GM21737 (cell line): ENCODE measurements around the gene GSTO2.
A peak's percentile ranks its signal among the peaks of the same experiment; 100 is the strongest.
"Not testable (repeated sequence)": the region's sequence is repeated elsewhere in the genome, so short reads cannot be mapped to it uniquely, and the experiment has no call there.

Source experiments
- ATAC-seq: cut with Tn5 transposase; IDR thresholded peaks from one replicate; pipeline ENCODE4 v1.9.1; 2021; ENCODE audit warnings: mild to moderate bottlenecking, moderate library complexity; ENCODE audit not compliant: unreplicated experiment

Gene GSTO2

GRCh38 chr10:104268713-104269645, at the start of gene GSTO2:
TSS of gene GSTO2 (plus strand) at chr10:104269184. CDS start at chr10:104274916, 5,732 bp downstream.
- peak; percentile 99 for ATAC-seq

GRCh38 chr10:104220522-104220921, 48.5 kb upstream of the GSTO2 start:
- ATAC-seq = no peak

GRCh38 chr10:104223304-104223703, 45.7 kb upstream of the GSTO2 start:
- ATAC-seq = no peak

- ATAC-seq = no peak
These were observed 38.5 kb upstream of the GSTO2 start for GRCh38 chr10:104230490-104230889.

GRCh38 chr10:104231784-104232612, 37.0 kb upstream of the GSTO2 start, which contains the start of gene CFAP43:
TSS of gene CFAP43 (minus strand) at chr10:104232364. CDS start at chr10:104232246, 118 bp downstream.
- peak; percentile 100 for ATAC-seq

GRCh38 chr10:104232613-104233102, 36.3 kb upstream of the GSTO2 start:
- peak; percentile 18 for ATAC-seq

GRCh38 chr10:104233817-104234216, 35.2 kb upstream of the GSTO2 start:
- no peak for ATAC-seq

GRCh38 chr10:104234934-104235333, 34.0 kb upstream of the GSTO2 start:
- no peak for ATAC-seq

GRCh38 chr10:104235801-104236200, 33.2 kb upstream of the GSTO2 start:
- ATAC-seq = no peak

- ATAC-seq = no peak
These were observed 28.9 kb upstream of the GSTO2 start for GRCh38 chr10:104240078-104240477.

- no peak for ATAC-seq
These were observed 26.4 kb upstream of the GSTO2 start for GRCh38 chr10:104242545-104242944.

GRCh38 chr10:104243009-104243408, 26.0 kb upstream of the GSTO2 start:
- ATAC-seq = not testable (repeated sequence)

- ATAC-seq = no peak
These were observed 25.5 kb upstream of the GSTO2 start for GRCh38 chr10:104243512-104243911.

- no peak for ATAC-seq
These were observed 23.8 kb upstream of the GSTO2 start for GRCh38 chr10:104245066-104245632.

GRCh38 chr10:104246976-104247375, 22.0 kb upstream of the GSTO2 start:
- no peak for ATAC-seq

- ATAC-seq = no peak
These were observed 21.4 kb upstream of the GSTO2 start for GRCh38 chr10:104247513-104248146.

- not testable (repeated sequence) for ATAC-seq
These were observed 20.1 kb upstream of the GSTO2 start for GRCh38 chr10:104248931-104249330.

- no peak for ATAC-seq
These were observed 18.6 kb upstream of the GSTO2 start for GRCh38 chr10:104250371-104250770.

GRCh38 chr10:104251443-104251842, 17.5 kb upstream of the GSTO2 start:
- ATAC-seq = no peak

- ATAC-seq = no peak
These were observed 16.6 kb upstream of the GSTO2 start for GRCh38 chr10:104252368-104252767.
